Neural progenitor cell (in vitro differentiated cells): ENCODE results near the gene ZNF618. TPM values are rescaled to one million over a fixed set of nuclear protein-coding genes. Genes with fewer than 3 reads are reported as not detected.

ENCODE experiments used
- DNase-seq: peaks from one replicate; pipeline ENCODE4 v3.0.0-alpha.2; 2016; ENCODE audit warnings: low spot score
- H2AFZ ChIP-seq: fragments of 200-600 bp; sonication (generic); replicated peaks from 2 replicates; pipeline ENCODE4 v1.6.1; 2016; ENCODE audit warnings: antibody characterized with exemption
- H3F3A ChIP-seq: fragments of 200-600 bp; sonication (generic); 2 replicates; pipeline ENCODE4 v1.6.1; 2016; ENCODE audit warnings: antibody characterized with exemption, low read depth
- H3K27ac ChIP-seq: fragments of 200-600 bp; sonication (generic); 2 replicates; pipeline ENCODE4 v1.5.1; 2016; ENCODE audit warnings: mild to moderate bottlenecking
- H3K27me3 ChIP-seq: fragments of 200-600 bp; sonication (generic); 2 replicates; pipeline ENCODE4 v1.6.1; 2016; ENCODE audit warnings: mild to moderate bottlenecking, moderate library complexity
- H3K36me3 ChIP-seq: fragments of 200-600 bp; sonication (generic); 2 replicates; pipeline ENCODE4 v1.5.1; 2016
- H3K4me1 ChIP-seq: fragments of 200-600 bp; sonication (generic); 2 replicates; pipeline ENCODE4 v1.6.1; 2016; ENCODE audit warnings: mixed run types
- H3K4me2 ChIP-seq: fragments of 200-600 bp; sonication (generic); 2 replicates; pipeline ENCODE4 v1.6.1; 2016
- H3K4me3 ChIP-seq: fragments of 200-600 bp; sonication (generic); 2 replicates; pipeline ENCODE4 v1.5.1; 2016
- H3K79me2 ChIP-seq: fragments of 200-600 bp; sonication (generic); 2 replicates; pipeline ENCODE4 v1.6.1; 2016; ENCODE audit warnings: low read depth
- H3K9ac ChIP-seq: fragments of 200-600 bp; sonication (generic); 2 replicates; pipeline ENCODE4 v1.6.1; 2016
- H3K9me3 ChIP-seq: fragments of 200-600 bp; sonication (generic); 2 replicates; pipeline ENCODE4 v1.5.1; 2016; ENCODE audit warnings: low read depth
- H4K20me1 ChIP-seq: fragments of 200-600 bp; sonication (generic); 2 replicates; pipeline ENCODE4 v1.6.1; 2016; ENCODE audit warnings: low read depth
- H3K27ac Mint-ChIP-seq: 3 replicates; pipeline ENCODE4 v1.8.0; 2021; ENCODE audit warnings: mixed read lengths
- H3K27me3 Mint-ChIP-seq: 2 replicates; pipeline ENCODE4 v1.8.0; 2022; ENCODE audit warnings: low read depth, mild to moderate bottlenecking, inconsistent platforms, moderate library complexity, mixed read lengths; ENCODE audit not compliant: insufficient read depth
- H3K36me3 Mint-ChIP-seq: 3 replicates; pipeline ENCODE4 v1.8.0; 2021; ENCODE audit warnings: mixed read lengths
- H3K4me1 Mint-ChIP-seq: 3 replicates; pipeline ENCODE4 v1.8.0; 2021; ENCODE audit warnings: mixed read lengths
- H3K4me3 Mint-ChIP-seq: 3 replicates; pipeline ENCODE4 v1.8.0; 2021; ENCODE audit warnings: mild to moderate bottlenecking, moderate library complexity, mixed read lengths
- H3K9me3 Mint-ChIP-seq: 3 replicates; pipeline ENCODE4 v1.8.0; 2020; ENCODE audit warnings: mixed read lengths
- CTCF ChIP-seq: fragments of 200-600 bp; sonication (generic); IDR thresholded peaks from 2 replicates; pipeline ENCODE4 v1.5.1; 2017; ENCODE audit warnings: antibody characterized with exemption, mild to moderate bottlenecking
- EZH2 ChIP-seq: fragments of 200-600 bp; sonication (generic); IDR thresholded peaks from 2 replicates; pipeline ENCODE4 v1.6.1; 2017; ENCODE audit warnings: antibody characterized with exemption, mild to moderate bottlenecking, moderate library complexity
- EZH2phosphoT487 ChIP-seq: fragments of 200-600 bp; sonication (generic); IDR thresholded peaks from 2 replicates; pipeline ENCODE4 v1.6.1; 2017; ENCODE audit warnings: antibody characterized with exemption
- total RNA-seq: library from RNA; depleted of rRNA; stranded (reverse); fragments of >200 nt; gene quantifications from 2 replicates; pipeline ENCODE4 v1.2.3, GENCODE V29; 2015; ENCODE audit warnings: low replicate concordance

ZNF618 gene
- total RNA-seq, 1 donor from 2014 or later: 10.5 TPM

GRCh38 chr9:113990570-113990907, 114.4 kb downstream of the ZNF618 start:
- H3K27ac Mint-ChIP-seq: no peak overlapping the region
- no peak overlapping the region for H2AFZ ChIP-seq
- peak; percentile 40 for DNase-seq
- no peaks in the 10 kb centered on the region for H3K9me3 Mint-ChIP-seq
- no peaks in the 10 kb centered on the region for H3K27me3 ChIP-seq
- H4K20me1 ChIP-seq: peaks cover 46% of the 10 kb centered on the region
- H3F3A ChIP-seq: no peaks in the 10 kb centered on the region
- no peak overlapping the region for H3K9ac ChIP-seq
- H3K27me3 Mint-ChIP-seq: peaks cover 2% of the 10 kb centered on the region
- H3K27ac ChIP-seq: no peak overlapping the region
- no peaks in the 10 kb centered on the region for H3K9me3 ChIP-seq
- TF ChIP-seq EZH2phosphoT487 (no peak), CTCF (no peak), EZH2 (no peak)
- no peak overlapping the region for H3K4me2 ChIP-seq
- H3K36me3 Mint-ChIP-seq: peaks cover 24% of the 10 kb centered on the region
- H3K4me1 Mint-ChIP-seq: peaks cover 17% of the 10 kb centered on the region
- H3K36me3 ChIP-seq: no peaks in the 10 kb centered on the region
- no peak overlapping the region for H3K4me3 Mint-ChIP-seq
- H3K4me1 ChIP-seq: no peaks in the 10 kb centered on the region
- H3K4me3 ChIP-seq: no peak overlapping the region
- H3K79me2 ChIP-seq: no peaks in the 10 kb centered on the region

GRCh38 chr9:113990975-113991471, 114.9 kb downstream of the ZNF618 start:
- H3K79me2 ChIP-seq: no peaks in the 10 kb centered on the region
- no peak overlapping the region for H3K9ac ChIP-seq
- H3K36me3 ChIP-seq: no peaks in the 10 kb centered on the region
- Mint-ChIP-seq H3K9me3 (no peaks in the 10 kb centered on the region), H3K4me1 (peaks cover 14% of the 10 kb centered on the region), H3K27me3 (peaks cover 2% of the 10 kb centered on the region), H3K36me3 (peaks cover 24% of the 10 kb centered on the region), H3K4me3 (no peak overlapping the region), H3K27ac (no peak overlapping the region)
- no peak for DNase-seq
- no peaks in the 10 kb centered on the region for H3K4me1 ChIP-seq
- no peak overlapping the region for H3K4me3 ChIP-seq
- no peaks in the 10 kb centered on the region for H3K9me3 ChIP-seq
- no peak for TF ChIP-seq EZH2phosphoT487
- no peak for TF ChIP-seq EZH2
- no peak for TF ChIP-seq CTCF
- H3F3A ChIP-seq: no peaks in the 10 kb centered on the region
- H3K27me3 ChIP-seq: no peaks in the 10 kb centered on the region
- no peak overlapping the region for H2AFZ ChIP-seq
- H3K27ac ChIP-seq: no peak overlapping the region
- H4K20me1 ChIP-seq: peaks cover 50% of the 10 kb centered on the region
- no peak overlapping the region for H3K4me2 ChIP-seq

- Mint-ChIP-seq H3K9me3 (no peaks in the 10 kb centered on the region), H3K4me1 (peaks cover 8% of the 10 kb centered on the region), H3K36me3 (peaks cover 24% of the 10 kb centered on the region), H3K27me3 (peaks cover 2% of the 10 kb centered on the region), H3K4me3 (no peak overlapping the region), H3K27ac (no peak overlapping the region)
- Histone ChIP-seq H3K4me2 (no peak overlapping the region), H3K79me2 (no peaks in the 10 kb centered on the region), H3K9me3 (no peaks in the 10 kb centered on the region), H3K9ac (no peak overlapping the region), H4K20me1 (peaks cover 55% of the 10 kb centered on the region), H3K36me3 (no peaks in the 10 kb centered on the region), H3K27ac (no peak overlapping the region), H3K27me3 (no peaks in the 10 kb centered on the region), H3K4me3 (no peak overlapping the region), H3F3A (no peaks in the 10 kb centered on the region), H3K4me1 (no peaks in the 10 kb centered on the region), H2AFZ (no peak overlapping the region)
- TF ChIP-seq EZH2phosphoT487 (no peak), CTCF (no peak), EZH2 (no peak)
- DNase-seq: no peak
These were observed 115.6 kb downstream of the ZNF618 start for GRCh38 chr9:113991714-113992113.
